CD4-positive, alpha-beta memory T cell (primary cell): ENCODE data around the gene GOLT1B. TPM values are rescaled to one million over a fixed set of nuclear protein-coding genes. Genes with fewer than 3 reads are reported as not detected.

Experiments
- CTCF ChIA-PET: fragments of 350-600 bp; sonication (Branson Sonifier 250); formaldehyde crosslinking; loops from one replicate; lab custom pipeline; 2021; ENCODE audit warnings: inconsistent platforms; ENCODE audit not compliant: partially characterized antibody; lab: Charles Lee
- POLR2A ChIA-PET: fragments of 350-600 bp; sonication (Branson Sonifier 250); formaldehyde crosslinking; loops from one replicate; lab custom pipeline; 2021; ENCODE audit not compliant: partially characterized antibody; lab: Charles Lee
- DNase-seq, 5 donors: peaks; one replicate each; pipeline versions ENCODE4 v3.0.0 to v3.0.0-alpha.2; 2020 to 2022; ENCODE audit warnings: mixed read lengths in 1 of 5
- H3K27ac ChIP-seq: one replicate; pipeline ENCODE4 v1.7.0; 2013; ENCODE audit warnings: low read depth, low read length
- H3K27me3 ChIP-seq: 2 replicates; pipeline ENCODE4 v1.7.0; 2013; ENCODE audit warnings: mild to moderate bottlenecking, low read length, moderate library complexity; ENCODE audit not compliant: insufficient read depth
- H3K36me3 ChIP-seq: 2 replicates; pipeline ENCODE4 v1.7.0; 2013; ENCODE audit warnings: mild to moderate bottlenecking, low read length, moderate library complexity; ENCODE audit not compliant: insufficient read depth
- H3K4me1 ChIP-seq: 2 replicates; pipeline ENCODE4 v1.7.0; 2013; ENCODE audit warnings: mild to moderate bottlenecking, low read length, moderate library complexity; ENCODE audit not compliant: insufficient read depth
- H3K4me3 ChIP-seq, 2 donors: one replicate each; pipeline ENCODE4 v1.7.0; 2013; ENCODE audit warnings: low read length in 2 of 2, mild to moderate bottlenecking in 1 of 2
- H3K9me3 ChIP-seq, 2 donors: one replicate each; pipeline ENCODE4 v1.7.0; 2013; ENCODE audit warnings: low read length in 2 of 2, control low read depth in 1 of 2; ENCODE audit not compliant: control insufficient read depth in 1 of 2
- H3K27ac Mint-ChIP-seq, 7 donors: one replicate each; pipeline ENCODE4 v1.8.0; 2020 to 2021; ENCODE audit warnings: mixed read lengths in 7 of 7, mild to moderate bottlenecking in 6 of 7, inconsistent platforms in 3 of 7, moderate library complexity in 3 of 7
- H3K27me3 Mint-ChIP-seq, 2 donors: one replicate each; pipeline ENCODE4 v1.8.0; 2020 to 2021; ENCODE audit warnings: mixed read lengths in 2 of 2
- H3K36me3 Mint-ChIP-seq, 2 donors: one replicate each; pipeline ENCODE4 v1.8.0; 2020 to 2021; ENCODE audit warnings: mixed read lengths in 2 of 2, inconsistent platforms in 1 of 2, mild to moderate bottlenecking in 1 of 2
- H3K4me1 Mint-ChIP-seq, 4 donors: one replicate each; pipeline ENCODE4 v1.8.0; 2020 to 2021; ENCODE audit warnings: mixed read lengths in 4 of 4, mild to moderate bottlenecking in 1 of 4
- H3K4me3 Mint-ChIP-seq, 8 donors: one replicate each; pipeline ENCODE4 v1.8.0; 2020 to 2021; ENCODE audit warnings: mixed read lengths in 8 of 8, mild to moderate bottlenecking in 7 of 8, moderate library complexity in 6 of 8, inconsistent platforms in 3 of 8
- H3K9me3 Mint-ChIP-seq, 8 donors: one replicate each; pipeline ENCODE4 v1.8.0; 2020 to 2021; ENCODE audit warnings: mixed read lengths in 8 of 8, mild to moderate bottlenecking in 5 of 8, inconsistent platforms in 3 of 8, moderate library complexity in 1 of 8
- intact Hi-C: fragments of 100-400 bp; cut with micrococcal nuclease; formaldehyde crosslinking; loops from one replicate; pipeline ENCODE4 v1.15.1; 2023
- polyA plus RNA-seq, 2 donors: library from polyadenylated mRNA; unstranded; fragments of 300-500 nt; fragmentation: Illumina TruSeq; gene quantifications; one replicate each; pipeline ENCODE4 v1.2.3, GENCODE V29; 2021
- total RNA-seq, 2 experiments: library from RNA; stranded (reverse); gene quantifications; one replicate each; pipeline ENCODE4 v1.2.3, GENCODE V29; 2021

GOLT1B gene
- total and polyA plus RNA-seq, 4 experiments from 2014 or later, result 33.0 to 39.1 (median 35.3) TPM

- Mint-ChIP-seq H3K36me3 (no peaks in the 10 kb centered on the region), H3K9me3 (peaks cover 0 to 2% (median 0%) of the 10 kb centered on the region in 8 donors), H3K27ac (no peak overlapping the region), H3K27me3 (no peaks in the 10 kb centered on the region), H3K4me3 (no peak overlapping the region), H3K4me1 (no peaks in the 10 kb centered on the region)
- no peaks in the 10 kb centered on the region for H3K9me3 ChIP-seq
- ChIA-PET POLR2A (no interaction called here), CTCF (no interaction called here)
- H3K27me3 ChIP-seq, result no peaks in the 10 kb centered on the region
- no peak for DNase-seq
- H3K4me3 ChIP-seq, result no peak overlapping the region
- H3K27ac ChIP-seq, result no peak overlapping the region
- H3K4me1 ChIP-seq, result no peaks in the 10 kb centered on the region
- no peaks in the 10 kb centered on the region for H3K36me3 ChIP-seq
- intact Hi-C loops, result no loop called here
Observed at GRCh38 chr12:21558100-21558679, 56.6 kb downstream of the GOLT1B start.

- ChIA-PET CTCF (no interaction called here), POLR2A (no interaction called here)
- no peak overlapping the region for H3K27ac Mint-ChIP-seq
- no peaks in the 10 kb centered on the region for H3K9me3 Mint-ChIP-seq
- Histone ChIP-seq H3K9me3 (no peaks in the 10 kb centered on the region), H3K36me3 (no peaks in the 10 kb centered on the region), H3K27me3 (no peaks in the 10 kb centered on the region), H3K4me1 (no peaks in the 10 kb centered on the region), H3K4me3 (no peak overlapping the region), H3K27ac (no peak overlapping the region)
- no peaks in the 10 kb centered on the region for H3K4me1 Mint-ChIP-seq
- H3K4me3 Mint-ChIP-seq, result no peak overlapping the region
- H3K27me3 Mint-ChIP-seq, result no peaks in the 10 kb centered on the region
- H3K36me3 Mint-ChIP-seq, result no peaks in the 10 kb centered on the region
- DNase-seq, result no peak
- intact Hi-C loops, result no loop called here
Observed at GRCh38 chr12:21559855-21560569, 58.4 kb downstream of the GOLT1B start.

GRCh38 chr12:21561158-21561557, 59.6 kb downstream of the GOLT1B start:
- Mint-ChIP-seq H3K36me3 (no peaks in the 10 kb centered on the region), H3K4me1 (no peaks in the 10 kb centered on the region), H3K4me3 (no peak overlapping the region), H3K27me3 (no peaks in the 10 kb centered on the region), H3K9me3 (no peaks in the 10 kb centered on the region), H3K27ac (no peak overlapping the region)
- Histone ChIP-seq H3K27me3 (no peaks in the 10 kb centered on the region), H3K4me1 (no peaks in the 10 kb centered on the region), H3K9me3 (no peaks in the 10 kb centered on the region), H3K27ac (no peak overlapping the region), H3K36me3 (no peaks in the 10 kb centered on the region), H3K4me3 (no peak overlapping the region)
- no peak for DNase-seq
- CTCF ChIA-PET, result no interaction called here
- POLR2A ChIA-PET, result no interaction called here
- intact Hi-C loops, result no loop called here

DNA sequence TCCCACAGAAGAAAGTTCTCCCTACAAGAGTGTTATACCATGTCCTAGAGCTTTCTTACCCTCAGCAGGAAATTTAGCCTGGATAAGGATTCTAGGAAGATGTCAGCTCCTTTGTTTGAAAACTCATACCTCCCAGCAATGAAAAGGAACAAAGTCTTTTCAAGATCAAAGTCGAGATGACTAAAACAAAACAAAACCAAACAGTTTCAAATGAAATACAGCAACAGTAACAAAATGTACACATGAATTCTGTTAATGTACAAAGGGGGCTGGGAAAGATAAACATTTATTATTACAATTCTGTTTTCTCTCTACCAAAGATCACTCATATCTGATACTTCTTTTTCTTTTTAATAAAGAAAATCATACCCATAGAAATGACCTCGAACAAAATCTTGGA, 61.3 kb downstream of the GOLT1B start:
- Histone ChIP-seq H3K36me3 (no peaks in the 10 kb centered on the region), H3K9me3 (no peaks in the 10 kb centered on the region), H3K4me1 (no peaks in the 10 kb centered on the region), H3K4me3 (no peak overlapping the region), H3K27ac (no peak overlapping the region), H3K27me3 (no peaks in the 10 kb centered on the region)
- H3K4me3 Mint-ChIP-seq, result no peak overlapping the region
- H3K27me3 Mint-ChIP-seq, result no peaks in the 10 kb centered on the region
- no peak overlapping the region for H3K27ac Mint-ChIP-seq
- intact Hi-C loops, result no loop called here
- H3K36me3 Mint-ChIP-seq, result no peaks in the 10 kb centered on the region
- H3K9me3 Mint-ChIP-seq, result no peaks in the 10 kb centered on the region
- CTCF ChIA-PET, result no interaction called here
- DNase-seq, result no peak
- POLR2A ChIA-PET, result no interaction called here
- no peaks in the 10 kb centered on the region for H3K4me1 Mint-ChIP-seq

- Histone ChIP-seq H3K4me3 (no peak overlapping the region), H3K4me1 (no peaks in the 10 kb centered on the region), H3K27me3 (no peaks in the 10 kb centered on the region), H3K36me3 (no peaks in the 10 kb centered on the region), H3K9me3 (no peaks in the 10 kb centered on the region), H3K27ac (no peak overlapping the region)
- no peak for DNase-seq
- H3K27me3 Mint-ChIP-seq, result peaks cover 0 to 1% of the 10 kb centered on the region in 2 donors
- H3K4me3 Mint-ChIP-seq, result no peak overlapping the region
- H3K9me3 Mint-ChIP-seq, result peaks cover 0 to 3% (median 0%) of the 10 kb centered on the region in 8 donors
- ChIA-PET CTCF (interaction anchor here (0.5 to 1.1 kb wide), 2 partner anchors 11 to 426 kb away, joined by 3 to 4 read pairs; no protein-coding TSS in a partner anchor), POLR2A (no interaction called here)
- H3K27ac Mint-ChIP-seq, result no peak overlapping the region
- H3K36me3 Mint-ChIP-seq, result no peaks in the 10 kb centered on the region
- intact Hi-C loops, result no loop called here
- H3K4me1 Mint-ChIP-seq, result no peaks in the 10 kb centered on the region
Observed at GRCh38 chr12:21566223-21566906, 64.8 kb downstream of the GOLT1B start.

DNA sequence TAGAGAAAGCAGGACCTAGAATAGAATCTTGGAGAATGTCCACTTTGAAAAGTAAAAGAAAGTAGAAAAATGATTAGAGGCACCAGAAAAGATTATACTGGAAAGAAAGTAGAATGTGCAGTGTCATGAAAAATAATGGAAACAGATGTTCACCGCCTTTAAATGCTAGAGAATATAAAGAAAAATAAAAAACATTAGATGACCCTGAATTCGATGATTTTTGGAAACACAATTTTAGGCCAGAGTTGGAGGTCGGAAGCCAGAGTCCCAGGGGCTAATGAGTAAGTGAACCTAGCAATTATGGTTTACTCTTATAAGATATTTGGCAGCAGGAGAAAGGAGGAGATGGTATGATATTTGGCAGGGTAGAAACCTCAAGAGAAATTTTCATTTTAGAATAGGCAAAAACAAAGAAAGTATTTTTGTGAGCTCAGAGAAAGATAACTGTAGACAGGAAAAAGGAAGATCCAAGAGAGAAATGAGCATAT, 65.4 kb downstream of the GOLT1B start:
- H3K36me3 ChIP-seq, result no peaks in the 10 kb centered on the region
- CTCF ChIA-PET, result interaction anchor here (1.1 kb wide), 1 partner anchor 10 kb away, joined by 4 read pairs; no protein-coding TSS in a partner anchor
- H3K27me3 ChIP-seq, result no peaks in the 10 kb centered on the region
- no peak for DNase-seq
- no peaks in the 10 kb centered on the region for H3K4me1 Mint-ChIP-seq
- H3K4me3 ChIP-seq, result no peak overlapping the region
- no peak overlapping the region for H3K27ac ChIP-seq
- H3K27me3 Mint-ChIP-seq, result peaks cover 0 to 1% of the 10 kb centered on the region in 2 donors
- no peaks in the 10 kb centered on the region for H3K9me3 ChIP-seq
- intact Hi-C loops, result no loop called here
- no peaks in the 10 kb centered on the region for H3K36me3 Mint-ChIP-seq
- H3K27ac Mint-ChIP-seq, result no peak overlapping the region
- H3K4me1 ChIP-seq, result no peaks in the 10 kb centered on the region
- POLR2A ChIA-PET, result no interaction called here
- peaks cover 0 to 3% (median 0%) of the 10 kb centered on the region in 8 donors for H3K9me3 Mint-ChIP-seq
- no peak overlapping the region for H3K4me3 Mint-ChIP-seq
